ENCODE measurements around the gene DNAH10. TPM values are rescaled to one million over a fixed set of nuclear protein-coding genes. Genes with fewer than 3 reads are reported as not detected.
A peak's percentile ranks its signal among the peaks of the same experiment; 100 is the strongest.

The DNAH10 gene
- total and polyA plus RNA-seq, 10 of the 15 experiments (the other 5 are each of a cell fraction or from before 2014, with no cell fraction given) = 0.01 to 0.32 (median 0.06) TPM

DNA sequence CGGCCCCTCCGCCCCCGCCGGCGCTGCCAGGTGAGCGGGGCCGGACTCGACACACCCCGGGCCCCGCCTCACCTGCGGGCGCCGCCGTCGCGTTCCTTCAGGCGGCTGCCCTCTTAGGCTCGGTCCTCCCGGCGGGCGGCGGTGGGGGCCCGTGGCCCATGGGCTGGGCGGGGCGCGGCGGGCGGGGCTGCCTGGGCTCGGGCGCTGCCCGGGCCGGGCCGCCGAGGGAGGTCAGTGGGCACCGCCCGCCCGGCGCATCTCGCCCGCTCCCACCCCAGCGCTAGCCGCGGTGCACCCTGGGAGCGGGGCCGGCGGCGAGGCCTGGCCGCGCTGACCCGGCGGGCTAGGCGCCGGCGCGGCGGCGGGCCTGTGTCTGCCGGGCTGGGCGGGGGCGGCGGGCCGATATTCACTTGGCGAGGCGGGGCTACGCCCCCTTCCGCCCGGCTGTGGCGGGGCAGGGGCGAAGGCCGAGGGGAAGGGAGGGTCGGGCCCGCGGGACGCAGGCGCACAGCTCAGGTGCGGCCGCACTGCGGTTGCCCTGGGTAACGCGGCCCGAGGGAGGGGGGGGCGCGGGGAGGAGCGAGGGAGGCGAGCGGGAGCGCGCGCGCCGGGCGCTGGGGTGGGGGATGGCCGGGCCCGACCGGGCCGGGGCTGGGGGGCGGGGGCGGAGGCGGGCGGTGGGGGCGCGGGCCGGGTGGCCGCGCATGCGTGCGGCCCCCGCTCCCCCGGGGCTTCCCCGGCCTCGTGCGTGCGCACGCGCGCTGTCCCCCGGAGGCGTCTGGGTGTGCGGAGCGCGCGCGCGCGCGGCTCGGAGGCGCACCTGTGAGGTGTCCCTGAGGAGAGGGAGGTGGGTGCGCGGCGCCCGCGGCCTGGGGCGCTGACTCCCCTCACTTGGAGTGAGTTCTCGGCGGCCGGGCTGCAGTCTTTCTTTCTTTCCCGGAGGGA, 210.6 kb downstream of the DNAH10 start, which contains the start of the genes CCDC92 and ZNF664:
Gene CCDC92, minus strand, starts transcription at position 375 of the 945 bp plus-strand sequence. CDS start 28,526 bp downstream, outside the sequence.
Gene ZNF664, plus strand, starts transcription at position 759 of the 945 bp plus-strand sequence. CDS start 38,930 bp downstream, outside the sequence.
- peaks cover 0 to 7% of the 10 kb centered on the region in 2 experiments; a peak in 3 of 4 replicates for H3K36me3 ChIP-seq (ENCODE audit: control insufficient read depth in 2 of 2, insufficient read depth in 2 of 2, low read length in 1 of 2)
- no TSS peak for BruUV-seq (replicated peaks)
- 0% methylated on average over 34 of the region's 138 CpGs for WGBS (ENCODE audit: insufficient coverage, insufficient replicate concordance, low lambda C conversion rate, missing lambda C conversion rate)
- no peaks in the 10 kb centered on the region for H3K27me3 ChIP-seq (replicated peaks in 1 of 2; ENCODE audit: control insufficient read depth in 2 of 2, insufficient read depth in 2 of 2, low read length in 1 of 2)
- RAD21 ChIA-PET (ENCODE audit: unreplicated experiment) = no interaction called here
- peak within 1 kb of the TSS; percentile 64 for H3K9ac ChIP-seq (ENCODE audit: control insufficient read depth, insufficient read depth, low read length)
- peak within 1 kb of the TSS; percentile 97 for H3K4me2 ChIP-seq (ENCODE audit: control insufficient read depth, insufficient read depth)
- in situ Hi-C loops (cut with MboI) (no loop called here), intact Hi-C loops (cut with micrococcal nuclease; ENCODE audit: unreplicated experiment) (no loop called here)
- DNase-seq (ENCODE audit: low read depth, low spot score) = peak; percentile 56
- H3K4me3 ChIP-seq = peak within 1 kb of the TSS; percentile 80
- H3K4me1 ChIP-seq (ENCODE audit: control insufficient read depth, insufficient read depth, low read length) = no peaks in the 10 kb centered on the region; the same call in 1 of the 2 replicates
- H3K9me3 ChIP-seq (replicated peaks; ENCODE audit: control insufficient read depth, insufficient read depth, low read length) = no peaks in the 10 kb centered on the region
- peak within 1 kb of the TSS; percentile 61 for H2AFZ ChIP-seq (ENCODE audit: control insufficient read depth, low read depth, low read length)
- peak within 1 kb of the TSS; percentile 61 for H3K27ac ChIP-seq (ENCODE audit: control insufficient read depth, insufficient read depth)
- SMC1A ChIA-PET (ENCODE audit: uncharacterized antibody, unreplicated experiment) = no interaction called here
- POLR2A ChIA-PET = no interaction called here
- CTCF ChIA-PET = interaction anchor here (0.5 to 1.5 kb wide), 2 partner anchors 70 to 371 kb away, joined by 3 read pairs; partner anchors contain the start of gene DDX55
- H3K79me2 ChIP-seq (ENCODE audit: control insufficient read depth, insufficient read depth, low read length) = peaks cover 14% of the 10 kb centered on the region
- H4K20me1 ChIP-seq (ENCODE audit: control insufficient read depth, insufficient read depth) = no peaks in the 10 kb centered on the region
- peak; percentile 89 for ATAC-seq
- peak; percentile 35 for FAIRE-seq
- TF ChIP-seq NFIC (IDR thresholded peaks at IDR 0.05; ENCODE audit: low read depth, low read length) (no peak), SREBF1 (IDR thresholded peaks at IDR 0.05; ENCODE audit: low read length) (no peak), BCL11A (IDR thresholded peaks at IDR 0.05; ENCODE audit: low read depth, low read length) (no peak), CHD4 (IDR thresholded peaks at IDR 0.05) (no peak), CREM (IDR thresholded peaks at IDR 0.05; ENCODE audit: low read depth) (no peak), SP1 (IDR thresholded peaks at IDR 0.05; ENCODE audit: low read depth, low read length) (peak; percentile 15), MEF2A (IDR thresholded peaks at IDR 0.05; ENCODE audit: insufficient read depth, low read depth, low read length) (0 out of 2 replicates have a peak, but pooled peaks have one; percentile 13)
- TF ChIP-seq, protein P1, sequence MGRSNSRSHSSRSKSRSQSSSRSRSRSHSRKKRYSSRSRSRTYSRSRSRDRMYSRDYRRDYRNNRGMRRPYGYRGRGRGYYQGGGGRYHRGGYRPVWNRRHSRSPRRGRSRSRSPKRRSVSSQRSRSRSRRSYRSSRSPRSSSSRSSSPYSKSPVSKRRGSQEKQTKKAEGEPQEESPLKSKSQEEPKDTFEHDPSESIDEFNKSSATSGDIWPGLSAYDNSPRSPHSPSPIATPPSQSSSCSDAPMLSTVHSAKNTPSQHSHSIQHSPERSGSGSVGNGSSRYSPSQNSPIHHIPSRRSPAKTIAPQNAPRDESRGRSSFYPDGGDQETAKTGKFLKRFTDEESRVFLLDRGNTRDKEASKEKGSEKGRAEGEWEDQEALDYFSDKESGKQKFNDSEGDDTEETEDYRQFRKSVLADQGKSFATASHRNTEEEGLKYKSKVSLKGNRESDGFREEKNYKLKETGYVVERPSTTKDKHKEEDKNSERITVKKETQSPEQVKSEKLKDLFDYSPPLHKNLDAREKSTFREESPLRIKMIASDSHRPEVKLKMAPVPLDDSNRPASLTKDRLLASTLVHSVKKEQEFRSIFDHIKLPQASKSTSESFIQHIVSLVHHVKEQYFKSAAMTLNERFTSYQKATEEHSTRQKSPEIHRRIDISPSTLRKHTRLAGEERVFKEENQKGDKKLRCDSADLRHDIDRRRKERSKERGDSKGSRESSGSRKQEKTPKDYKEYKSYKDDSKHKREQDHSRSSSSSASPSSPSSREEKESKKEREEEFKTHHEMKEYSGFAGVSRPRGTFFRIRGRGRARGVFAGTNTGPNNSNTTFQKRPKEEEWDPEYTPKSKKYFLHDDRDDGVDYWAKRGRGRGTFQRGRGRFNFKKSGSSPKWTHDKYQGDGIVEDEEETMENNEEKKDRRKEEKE (IDR thresholded peaks at IDR 0.05) = no peak
- TF ChIP-seq, protein P2, sequence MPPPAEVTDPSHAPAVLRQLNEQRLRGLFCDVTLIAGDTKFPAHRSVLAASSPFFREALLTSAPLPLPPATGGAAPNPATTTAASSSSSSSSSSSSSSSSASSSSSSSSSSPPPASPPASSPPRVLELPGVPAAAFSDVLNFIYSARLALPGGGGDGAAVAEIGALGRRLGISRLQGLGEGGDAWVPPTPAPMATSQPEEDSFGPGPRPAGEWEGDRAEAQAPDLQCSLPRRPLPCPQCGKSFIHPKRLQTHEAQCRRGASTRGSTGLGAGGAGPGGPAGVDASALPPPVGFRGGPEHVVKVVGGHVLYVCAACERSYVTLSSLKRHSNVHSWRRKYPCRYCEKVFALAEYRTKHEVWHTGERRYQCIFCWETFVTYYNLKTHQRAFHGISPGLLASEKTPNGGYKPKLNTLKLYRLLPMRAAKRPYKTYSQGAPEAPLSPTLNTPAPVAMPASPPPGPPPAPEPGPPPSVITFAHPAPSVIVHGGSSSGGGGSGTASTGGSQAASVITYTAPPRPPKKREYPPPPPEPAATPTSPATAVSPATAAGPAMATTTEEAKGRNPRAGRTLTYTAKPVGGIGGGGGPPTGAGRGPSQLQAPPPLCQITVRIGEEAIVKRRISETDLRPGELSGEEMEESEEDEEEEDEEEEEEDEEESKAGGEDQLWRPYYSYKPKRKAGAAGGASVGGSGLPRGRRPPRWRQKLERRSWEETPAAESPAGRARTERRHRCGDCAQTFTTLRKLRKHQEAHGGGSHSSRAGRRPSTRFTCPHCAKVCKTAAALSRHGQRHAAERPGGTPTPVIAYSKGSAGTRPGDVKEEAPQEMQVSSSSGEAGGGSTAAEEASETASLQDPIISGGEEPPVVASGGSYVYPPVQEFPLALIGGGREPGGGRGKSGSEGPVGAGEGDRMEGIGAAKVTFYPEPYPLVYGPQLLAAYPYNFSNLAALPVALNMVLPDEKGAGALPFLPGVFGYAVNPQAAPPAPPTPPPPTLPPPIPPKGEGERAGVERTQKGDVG (CRISPR knock-in tag; IDR thresholded peaks at IDR 0.05) = no peak
- TF ChIP-seq, protein P3, sequence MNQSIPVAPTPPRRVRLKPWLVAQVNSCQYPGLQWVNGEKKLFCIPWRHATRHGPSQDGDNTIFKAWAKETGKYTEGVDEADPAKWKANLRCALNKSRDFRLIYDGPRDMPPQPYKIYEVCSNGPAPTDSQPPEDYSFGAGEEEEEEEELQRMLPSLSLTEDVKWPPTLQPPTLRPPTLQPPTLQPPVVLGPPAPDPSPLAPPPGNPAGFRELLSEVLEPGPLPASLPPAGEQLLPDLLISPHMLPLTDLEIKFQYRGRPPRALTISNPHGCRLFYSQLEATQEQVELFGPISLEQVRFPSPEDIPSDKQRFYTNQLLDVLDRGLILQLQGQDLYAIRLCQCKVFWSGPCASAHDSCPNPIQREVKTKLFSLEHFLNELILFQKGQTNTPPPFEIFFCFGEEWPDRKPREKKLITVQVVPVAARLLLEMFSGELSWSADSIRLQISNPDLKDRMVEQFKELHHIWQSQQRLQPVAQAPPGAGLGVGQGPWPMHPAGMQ (IDR thresholded peaks at IDR 0.05; ENCODE audit: borderline replicate concordance) = no peak
- TF ChIP-seq, protein P4, sequence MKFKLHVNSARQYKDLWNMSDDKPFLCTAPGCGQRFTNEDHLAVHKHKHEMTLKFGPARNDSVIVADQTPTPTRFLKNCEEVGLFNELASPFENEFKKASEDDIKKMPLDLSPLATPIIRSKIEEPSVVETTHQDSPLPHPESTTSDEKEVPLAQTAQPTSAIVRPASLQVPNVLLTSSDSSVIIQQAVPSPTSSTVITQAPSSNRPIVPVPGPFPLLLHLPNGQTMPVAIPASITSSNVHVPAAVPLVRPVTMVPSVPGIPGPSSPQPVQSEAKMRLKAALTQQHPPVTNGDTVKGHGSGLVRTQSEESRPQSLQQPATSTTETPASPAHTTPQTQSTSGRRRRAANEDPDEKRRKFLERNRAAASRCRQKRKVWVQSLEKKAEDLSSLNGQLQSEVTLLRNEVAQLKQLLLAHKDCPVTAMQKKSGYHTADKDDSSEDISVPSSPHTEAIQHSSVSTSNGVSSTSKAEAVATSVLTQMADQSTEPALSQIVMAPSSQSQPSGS (IDR thresholded peaks at IDR 0.05; ENCODE audit: low read length) = no peak
